Measurements from ENCODE around the gene SLC2A4. TPM values are rescaled to one million over a fixed set of nuclear protein-coding genes. Genes with fewer than 3 reads are reported as not detected.

SLC2A4 gene
- total RNA-seq, 1 experiment from 2014 or later, result 1.5 TPM

- H3K9me3 ChIP-seq (ENCODE audit: insufficient read depth, low read depth), result no peaks in the 10 kb centered on the region
- intact Hi-C loops (cut with micrococcal nuclease; ENCODE audit: unreplicated experiment), result no loop called here
- peaks cover 31% of the 10 kb centered on the region for H3K4me1 ChIP-seq (replicated peaks; ENCODE audit: insufficient read depth)
- no peak for DNase-seq
- ChIA-PET CTCF (no interaction called here), POLR2A (ENCODE audit: unreplicated experiment) (interaction anchor here (0.6 to 0.7 kb wide), 4 partner anchors 9 to 939 kb away, joined by 3 to 7 read pairs (median 3); no protein-coding TSS in a partner anchor)
- no peak overlapping the region for H3K4me3 ChIP-seq
- peaks cover 86% of the 10 kb centered on the region for H3F3A ChIP-seq (ENCODE audit: insufficient read depth, low read depth)
- H3K27me3 ChIP-seq (ENCODE audit: insufficient read depth, low read depth), result no peaks in the 10 kb centered on the region
- peaks cover 42% of the 10 kb centered on the region for H3K36me3 ChIP-seq (ENCODE audit: low read depth)
- no TSS peak for BruUV-seq (replicated peaks)
- no peak overlapping the region for H2AFZ ChIP-seq
- no peaks in the 10 kb centered on the region for H3K9me2 ChIP-seq (ENCODE audit: insufficient read depth)
- peaks cover 78% of the 10 kb centered on the region for H3K79me2 ChIP-seq (ENCODE audit: low read depth)
- peak overlapping the region; percentile 2; the same call in 1 of the 2 replicates for H3K27ac ChIP-seq
- peaks cover 25% of the 10 kb centered on the region for H4K20me1 ChIP-seq (ENCODE audit: insufficient read depth)
- TF ChIP-seq CTCF (conservative IDR thresholded peaks at IDR 0.05), result no peak
- no peak overlapping the region for H3K4me2 ChIP-seq
Observed at GRCh38 chr17:7256766-7257456, 24.6 kb upstream of the SLC2A4 start.

GRCh38 chr17:7258731-7259554, 22.6 kb upstream of the SLC2A4 start:
- no peak overlapping the region for H2AFZ ChIP-seq
- peak in 1 of 2 experiments; percentile 65 for DNase-seq
- no TSS peak for BruUV-seq (replicated peaks)

More at GRCh38 chr17:7258731-7259554, 22.6 kb upstream of the SLC2A4 start:
- Histone ChIP-seq H3K79me2 (ENCODE audit: low read depth) (peaks cover 72% of the 10 kb centered on the region), H3F3A (ENCODE audit: insufficient read depth, low read depth) (peaks cover 87% of the 10 kb centered on the region), H3K9me3 (ENCODE audit: insufficient read depth, low read depth) (no peaks in the 10 kb centered on the region), H3K4me3 (peak overlapping the region; percentile 37; the same call in 1 of the 2 replicates), H3K4me2 (peak overlapping the region; percentile 98), H3K36me3 (ENCODE audit: low read depth) (peaks cover 42% of the 10 kb centered on the region), H3K9me2 (ENCODE audit: insufficient read depth) (no peaks in the 10 kb centered on the region), H3K4me1 (replicated peaks; ENCODE audit: insufficient read depth) (peaks cover 28% of the 10 kb centered on the region), H3K27ac (peak overlapping the region; percentile 100), H4K20me1 (ENCODE audit: insufficient read depth) (peaks cover 25% of the 10 kb centered on the region), H3K27me3 (ENCODE audit: insufficient read depth, low read depth) (no peaks in the 10 kb centered on the region)
- intact Hi-C loops (cut with micrococcal nuclease; ENCODE audit: unreplicated experiment), result no loop called here
- ChIA-PET POLR2A (ENCODE audit: unreplicated experiment) (interaction anchor here (0.6 to 1.0 kb wide), 2 partner anchors 14 to 23 kb away, joined by 5 to 7 read pairs; partner anchors contain the start of gene SLC2A4), CTCF (interaction anchor here (0.6 kb wide), 1 partner anchor 24 kb away, joined by 5 read pairs; no protein-coding TSS in a partner anchor)
- TF ChIP-seq CTCF (conservative IDR thresholded peaks at IDR 0.05) (no peak), EZH2 (IDR thresholded peaks at IDR 0.05; ENCODE audit: low read depth) (no peak)
